Endothelial cell (in vitro differentiated cells): ENCODE results near the gene PEAK3. TPM values are rescaled to one million over a fixed set of nuclear protein-coding genes. Genes with fewer than 3 reads are reported as not detected.
A peak's percentile ranks its signal among the peaks of the same experiment; 100 is the strongest.

Experiments used
- DNase-seq: peaks from one replicate; pipeline ENCODE4 v3.0.0; 2021; ENCODE audit warnings: low spot score
- H3K27ac Mint-ChIP-seq: one replicate; pipeline ENCODE4 v1.8.0; 2021; ENCODE audit warnings: mixed read lengths, inconsistent platforms; ENCODE audit not compliant: unreplicated experiment
- H3K27me3 Mint-ChIP-seq: one replicate; pipeline ENCODE4 v1.8.0; 2021; ENCODE audit warnings: mild to moderate bottlenecking, moderate library complexity, mixed read lengths, inconsistent platforms; ENCODE audit not compliant: unreplicated experiment
- H3K36me3 Mint-ChIP-seq: one replicate; pipeline ENCODE4 v1.8.0; 2021; ENCODE audit warnings: mild to moderate bottlenecking, low read depth, mixed read lengths, inconsistent platforms; ENCODE audit not compliant: unreplicated experiment
- H3K4me1 Mint-ChIP-seq: one replicate; pipeline ENCODE4 v1.8.0; 2021; ENCODE audit warnings: mild to moderate bottlenecking, mixed read lengths, inconsistent platforms; ENCODE audit not compliant: unreplicated experiment
- H3K4me3 Mint-ChIP-seq: one replicate; pipeline ENCODE4 v1.8.0; 2021; ENCODE audit warnings: mild to moderate bottlenecking, mixed read lengths, inconsistent platforms; ENCODE audit not compliant: unreplicated experiment
- H3K9me3 Mint-ChIP-seq: one replicate; pipeline ENCODE4 v1.8.0; 2021; ENCODE audit warnings: mixed read lengths, inconsistent platforms; ENCODE audit not compliant: unreplicated experiment
- CTCF ChIP-seq: fragments of 200-600 bp; sonication (generic); IDR thresholded peaks from one replicate; pipeline ENCODE4 v1.5.0; 2021; ENCODE audit warnings: antibody characterized with exemption; ENCODE audit not compliant: unreplicated experiment
- total RNA-seq: library from RNA; stranded (reverse); fragmentation: NEBNext Ultra II Directional; extraction: Animal tissue kit (Norgen Biotek cat#: 25700); gene quantifications from one replicate; pipeline ENCODE4 v1.2.1, GENCODE V29; 2021; ENCODE audit not compliant: unreplicated experiment

The PEAK3 gene
- total RNA-seq, 1 donor from 2014 or later, result 0.97 TPM

- TF ChIP-seq CTCF, result no peak
- Mint-ChIP-seq H3K9me3 (no peaks in the 10 kb centered on the region), H3K36me3 (peaks cover 9% of the 10 kb centered on the region), H3K4me3 (peak overlapping the region; percentile 84), H3K27ac (peak overlapping the region; percentile 42), H3K4me1 (peaks cover 14% of the 10 kb centered on the region), H3K27me3 (peaks cover 20% of the 10 kb centered on the region)
- DNase-seq, result no peak
Measured at GRCh38 chr19:2325281-2326046, 43.5 kb upstream of the PEAK3 start.

- H3K4me3 Mint-ChIP-seq, result peak overlapping the region; percentile 63
- peaks cover 18% of the 10 kb centered on the region for H3K27me3 Mint-ChIP-seq
- H3K36me3 Mint-ChIP-seq, result peaks cover 9% of the 10 kb centered on the region
- no peak for DNase-seq
- no peaks in the 10 kb centered on the region for H3K9me3 Mint-ChIP-seq
- H3K27ac Mint-ChIP-seq, result no peak overlapping the region
- peaks cover 9% of the 10 kb centered on the region for H3K4me1 Mint-ChIP-seq
- TF ChIP-seq CTCF, result no peak
Measured at GRCh38 chr19:2324220-2324948, 42.4 kb upstream of the PEAK3 start.

GRCh38 chr19:2323707-2324106 lies 41.7 kb upstream of the PEAK3 start:
- Mint-ChIP-seq H3K4me3 (no peak overlapping the region), H3K27me3 (peaks cover 18% of the 10 kb centered on the region), H3K36me3 (peaks cover 9% of the 10 kb centered on the region), H3K9me3 (no peaks in the 10 kb centered on the region), H3K27ac (no peak overlapping the region), H3K4me1 (peaks cover 5% of the 10 kb centered on the region)
- no peak for TF ChIP-seq CTCF
- no peak for DNase-seq

GRCh38 chr19:2321565-2322283 lies 39.7 kb upstream of the PEAK3 start:
- no peak overlapping the region for H3K27ac Mint-ChIP-seq
- H3K4me1 Mint-ChIP-seq, result peaks cover 7% of the 10 kb centered on the region
- no peaks in the 10 kb centered on the region for H3K9me3 Mint-ChIP-seq
- H3K4me3 Mint-ChIP-seq, result no peak overlapping the region
- H3K36me3 Mint-ChIP-seq, result peaks cover 8% of the 10 kb centered on the region
- H3K27me3 Mint-ChIP-seq, result peaks cover 10% of the 10 kb centered on the region
- no peak for TF ChIP-seq CTCF
- no peak for DNase-seq
